Osteoblast (primary cell): ENCODE data around the gene CCP110. TPM values are rescaled to one million over a fixed set of nuclear protein-coding genes. Genes with fewer than 3 reads are reported as not detected.

Experiments
- DNase-seq: peaks from one replicate; pipeline ENCODE4 v3.0.0; 2011; ENCODE audit warnings: low spot score, mixed read lengths; ENCODE audit not compliant: insufficient read length; ENCODE audit errors: missing footprints
- H2AFZ ChIP-seq: 2 replicates; pipeline ENCODE4 v1.6.0; 2011; ENCODE audit warnings: mild to moderate bottlenecking, low read length
- H3K27ac ChIP-seq: 2 replicates; pipeline ENCODE4 v1.5.1; 2011; ENCODE audit warnings: mild to moderate bottlenecking, low read depth, low read length, moderate library complexity
- H3K27me3 ChIP-seq: 2 replicates; pipeline ENCODE4 v1.6.0; 2012; ENCODE audit warnings: mild to moderate bottlenecking, control low read depth, inconsistent platforms, low read length, moderate library complexity; ENCODE audit not compliant: insufficient read depth
- H3K36me3 ChIP-seq: 2 replicates; pipeline ENCODE4 v1.5.1; 2011; ENCODE audit warnings: mild to moderate bottlenecking, low read length, control low read depth, moderate library complexity; ENCODE audit not compliant: insufficient read depth
- H3K4me1 ChIP-seq: 2 replicates; pipeline ENCODE4 v1.5.1; 2011; ENCODE audit warnings: mild to moderate bottlenecking, low read length, control low read depth, moderate library complexity; ENCODE audit not compliant: insufficient read depth
- H3K4me2 ChIP-seq: 2 replicates; pipeline ENCODE4 v1.6.0; 2011; ENCODE audit warnings: mild to moderate bottlenecking, low read length; ENCODE audit not compliant: insufficient read depth
- H3K4me3 ChIP-seq: fragments of 200-600 bp; sonication (generic); 3 replicates; pipeline ENCODE4 v1.5.1; 2012; ENCODE audit warnings: mild to moderate bottlenecking, low read length, inconsistent platforms; ENCODE audit not compliant: insufficient read depth
- H3K79me2 ChIP-seq: 2 replicates; pipeline ENCODE4 v1.6.0; 2012; ENCODE audit warnings: mild to moderate bottlenecking, low read length, control low read depth, inconsistent platforms; ENCODE audit not compliant: insufficient read depth
- H3K9me3 ChIP-seq: 2 replicates; pipeline ENCODE4 v1.5.1; 2011; ENCODE audit warnings: low read depth, low read length, control low read depth
- H4K20me1 ChIP-seq: 2 replicates; pipeline ENCODE4 v1.6.0; 2012; ENCODE audit warnings: mild to moderate bottlenecking, low read length, control low read depth; ENCODE audit not compliant: insufficient read depth
- CTCF ChIP-seq: IDR thresholded peaks from 2 replicates; pipeline ENCODE4 v1.5.1; 2011; ENCODE audit warnings: mild to moderate bottlenecking, low read depth, low read length, moderate library complexity; ENCODE audit errors: extremely low read depth
- total RNA-seq: library from RNA; depleted of rRNA; stranded (reverse); fragments of >200 nt; gene quantifications from 2 replicates; pipeline ENCODE4 v1.2.3, GENCODE V29; 2012

CCP110 gene
- total RNA-seq, 1 donor = 8.3 TPM

- DNase-seq = no peak
- peaks cover 63% of the 10 kb centered on the region for H3K36me3 ChIP-seq
- no peak overlapping the region for H2AFZ ChIP-seq
- H3K4me2 ChIP-seq = no peak overlapping the region
- no peaks in the 10 kb centered on the region for H3K27me3 ChIP-seq
- H3K4me1 ChIP-seq = no peaks in the 10 kb centered on the region
- no peak overlapping the region for H3K4me3 ChIP-seq
- TF ChIP-seq CTCF = no peak
- H3K9me3 ChIP-seq = no peaks in the 10 kb centered on the region
- H3K79me2 ChIP-seq = no peaks in the 10 kb centered on the region
- no peak overlapping the region for H3K27ac ChIP-seq
- H4K20me1 ChIP-seq = peaks cover 3% of the 10 kb centered on the region
Observed at GRCh38 chr16:19578378-19578971, 54.7 kb downstream of the CCP110 start.

DNA sequence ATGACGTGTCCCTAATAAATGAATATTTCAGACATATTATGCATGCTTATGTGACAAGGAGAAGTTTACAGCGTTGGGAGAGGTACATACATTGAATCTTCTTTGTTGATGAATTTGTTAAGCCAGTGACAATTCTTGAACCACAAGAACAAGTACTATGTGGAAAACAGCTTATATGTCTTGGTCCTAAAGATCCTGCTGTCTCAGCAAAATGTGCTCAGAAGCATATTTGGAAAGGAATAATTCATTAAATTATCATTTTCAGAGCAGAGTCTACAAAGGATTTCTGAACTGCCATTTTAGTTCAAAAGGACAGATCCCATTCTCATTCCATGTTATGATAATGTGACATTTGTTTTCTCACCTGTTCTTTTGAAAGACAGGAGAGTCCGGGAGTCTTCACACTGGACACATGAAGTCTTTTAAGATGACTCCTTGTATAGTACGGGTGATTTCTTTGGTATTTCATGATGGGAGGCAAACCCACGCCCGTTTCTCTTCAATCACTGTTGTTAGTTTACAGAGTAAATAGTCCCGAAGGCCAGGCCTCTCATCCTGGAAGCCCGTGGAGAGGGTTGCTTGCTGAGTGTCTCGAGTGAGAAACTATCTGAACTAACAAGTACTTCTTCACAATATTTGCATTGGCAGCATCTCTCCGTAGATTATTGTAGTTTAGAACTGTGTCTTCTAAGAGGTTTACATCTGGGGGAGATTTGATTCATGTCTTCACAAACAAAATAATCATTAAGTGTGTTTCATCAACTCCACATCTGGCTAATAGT, 58.5 kb downstream of the CCP110 start:
- H3K9me3 ChIP-seq = no peaks in the 10 kb centered on the region
- no peak overlapping the region for H3K27ac ChIP-seq
- DNase-seq = no peak
- H3K79me2 ChIP-seq = no peaks in the 10 kb centered on the region
- H3K4me3 ChIP-seq = no peak overlapping the region
- H4K20me1 ChIP-seq = peaks cover 3% of the 10 kb centered on the region
- H3K4me2 ChIP-seq = no peak overlapping the region
- no peak for TF ChIP-seq CTCF
- H3K36me3 ChIP-seq = peaks cover 62% of the 10 kb centered on the region
- no peak overlapping the region for H2AFZ ChIP-seq
- H3K4me1 ChIP-seq = no peaks in the 10 kb centered on the region
- H3K27me3 ChIP-seq = no peaks in the 10 kb centered on the region

DNA sequence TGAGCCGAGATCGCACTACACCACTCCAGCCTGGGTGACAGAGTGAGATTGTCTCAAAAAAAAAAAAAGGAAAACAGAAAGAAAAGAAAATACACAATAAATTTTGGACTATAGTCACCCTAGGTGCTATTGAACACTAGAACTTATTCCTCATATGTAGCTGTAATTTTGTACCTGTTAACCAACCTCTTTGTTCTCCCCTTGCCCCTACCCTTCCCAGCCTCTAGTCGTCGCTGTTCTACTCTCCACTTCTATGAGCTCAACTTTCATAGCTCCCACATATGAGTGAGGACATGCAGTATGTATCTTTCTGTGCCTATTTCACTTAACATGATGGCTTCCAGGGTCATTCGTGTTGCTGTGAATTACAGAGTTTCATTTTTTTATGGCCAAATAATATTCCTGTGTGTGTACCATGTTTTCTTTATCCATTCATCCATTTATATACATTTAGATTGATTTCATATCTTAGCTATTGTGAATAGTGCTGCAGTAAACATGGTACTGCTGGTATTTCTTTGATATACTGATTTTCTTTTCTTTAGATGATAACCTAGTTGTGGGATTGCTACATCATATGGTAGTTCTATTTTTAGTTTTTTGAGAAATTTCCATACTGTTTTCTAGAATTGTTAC, 60.0 kb downstream of the CCP110 start:
- DNase-seq = peak; percentile 74
- H3K9me3 ChIP-seq = no peaks in the 10 kb centered on the region
- no peak overlapping the region for H3K4me3 ChIP-seq
- H2AFZ ChIP-seq = no peak overlapping the region
- no peak overlapping the region for H3K27ac ChIP-seq
- H4K20me1 ChIP-seq = no peaks in the 10 kb centered on the region
- peaks cover 50% of the 10 kb centered on the region for H3K36me3 ChIP-seq
- H3K79me2 ChIP-seq = no peaks in the 10 kb centered on the region
- no peaks in the 10 kb centered on the region for H3K27me3 ChIP-seq
- no peaks in the 10 kb centered on the region for H3K4me1 ChIP-seq
- TF ChIP-seq CTCF = peak; percentile 89
- H3K4me2 ChIP-seq = no peak overlapping the region

DNA sequence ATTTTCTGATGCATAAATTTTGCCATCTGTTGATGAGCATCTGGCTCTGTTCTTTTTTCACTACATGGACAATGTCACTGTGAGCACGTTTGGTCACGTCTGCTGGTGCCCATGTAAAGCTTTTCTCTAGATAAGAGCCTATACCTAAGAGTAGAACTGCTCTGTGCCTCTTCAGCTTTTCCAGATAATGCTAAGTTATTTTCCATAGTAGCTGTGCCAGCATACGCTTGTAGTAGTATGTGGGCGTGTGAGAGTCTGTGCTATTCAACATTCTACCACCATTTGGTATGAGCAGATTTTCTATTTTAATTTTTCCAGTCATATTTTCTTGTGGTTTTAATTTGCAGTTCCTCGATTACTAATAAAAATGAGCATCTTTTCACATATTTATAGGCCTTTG, 64.9 kb downstream of the CCP110 start:
- Histone ChIP-seq H3K79me2 (no peaks in the 10 kb centered on the region), H3K4me3 (no peak overlapping the region), H3K36me3 (peaks cover 24% of the 10 kb centered on the region), H3K4me1 (peaks cover 3% of the 10 kb centered on the region), H3K9me3 (no peaks in the 10 kb centered on the region), H3K4me2 (no peak overlapping the region), H4K20me1 (peaks cover 3% of the 10 kb centered on the region), H3K27ac (peak overlapping the region; percentile 63), H3K27me3 (no peaks in the 10 kb centered on the region), H2AFZ (no peak overlapping the region)
- TF ChIP-seq CTCF = no peak
- DNase-seq = no peak
